CD14-positive monocyte (primary cell): ENCODE results near the gene ZNHIT2. TPM values are rescaled to one million over a fixed set of nuclear protein-coding genes. Genes with fewer than 3 reads are reported as not detected.

ENCODE experiments used
- DNase-seq, 3 donors: peaks; one replicate each; pipeline ENCODE4 v3.0.0-alpha.2; 2011 to 2022
- H2AFZ ChIP-seq: 2 replicates; pipeline ENCODE4 v1.6.0; 2012; ENCODE audit warnings: mild to moderate bottlenecking, low read depth, low read length, inconsistent platforms; ENCODE audit not compliant: insufficient read depth, poor library complexity, severe bottlenecking
- H3K27ac ChIP-seq, 2 donors: 1 replicate in 1 of 2; 2 replicates in 1 of 2; pipeline ENCODE4 v1.5.1; 2012 to 2013; ENCODE audit warnings: low read length in 2 of 2, control low read depth in 1 of 2, inconsistent platforms in 1 of 2, low read depth in 1 of 2, mild to moderate bottlenecking in 1 of 2
- H3K27me3 ChIP-seq, 2 donors: one replicate each; pipeline versions ENCODE4 v1.6.0 to v1.6.1; 2011 to 2013; ENCODE audit warnings: low read length in 2 of 2; ENCODE audit not compliant: control insufficient read depth in 2 of 2, insufficient read depth in 2 of 2
- H3K36me3 ChIP-seq, 2 donors: replicated peaks in 1 of 2; 1 replicate in 1 of 2; 2 replicates in 1 of 2; pipeline versions ENCODE4 v1.5.1 to v1.6.1; 2012 to 2013; ENCODE audit warnings: low read length in 2 of 2, control low read depth in 1 of 2, inconsistent platforms in 1 of 2, mild to moderate bottlenecking in 1 of 2; ENCODE audit not compliant: insufficient read depth in 2 of 2, control insufficient read depth in 1 of 2
- H3K4me1 ChIP-seq, 2 donors: 1 replicate in 1 of 2; 2 replicates in 1 of 2; pipeline versions ENCODE4 v1.5.1 to v1.6.1; 2012 to 2013; ENCODE audit warnings: low read length in 2 of 2, control low read depth in 1 of 2, inconsistent platforms in 1 of 2, mild to moderate bottlenecking in 1 of 2, moderate library complexity in 1 of 2; ENCODE audit not compliant: insufficient read depth in 2 of 2, control insufficient read depth in 1 of 2
- H3K4me2 ChIP-seq: replicated peaks from 2 replicates; pipeline ENCODE3; 2012; ENCODE audit warnings: low read length, moderate library complexity, mild to moderate bottlenecking; ENCODE audit not compliant: poor library complexity, severe bottlenecking; ENCODE audit errors: extremely low read depth
- H3K4me3 ChIP-seq, 3 experiments: fragments of 200-600 bp in 1 of 3; sonication (generic) in 1 of 3; replicated peaks in 1 of 3; 1 replicate in 2 of 3; 2 replicates in 1 of 3; pipeline ENCODE4 v1.5.1; 2011 to 2013; ENCODE audit warnings: low read length in 3 of 3, mild to moderate bottlenecking in 3 of 3, control low read depth in 2 of 3, low read depth in 2 of 3, inconsistent platforms in 1 of 3, moderate library complexity in 1 of 3
- H3K79me2 ChIP-seq: 2 replicates; pipeline ENCODE4 v1.6.0; 2012; ENCODE audit warnings: mild to moderate bottlenecking, control low read depth, inconsistent platforms, low read length, moderate library complexity; ENCODE audit not compliant: insufficient read depth
- H3K9ac ChIP-seq: 2 replicates; pipeline ENCODE4 v1.6.0; 2017; ENCODE audit warnings: low read length, mild to moderate bottlenecking; ENCODE audit not compliant: insufficient read depth, poor library complexity, severe bottlenecking
- H3K9me3 ChIP-seq, 2 donors: replicated peaks in 1 of 2; 1 replicate in 1 of 2; 2 replicates in 1 of 2; pipeline versions ENCODE4 v1.5.1 to v1.6.1; 2012 to 2013; ENCODE audit warnings: low read length in 2 of 2, control low read depth in 1 of 2; ENCODE audit not compliant: control insufficient read depth in 1 of 2, insufficient read depth in 1 of 2
- H4K20me1 ChIP-seq: 2 replicates; pipeline ENCODE4 v1.6.0; 2012; ENCODE audit warnings: mild to moderate bottlenecking, low read length, control low read depth, moderate library complexity; ENCODE audit not compliant: insufficient read depth
- H3K27ac Mint-ChIP-seq, 7 donors: one replicate each; pipeline ENCODE4 v1.8.0; 2020; ENCODE audit warnings: mild to moderate bottlenecking in 7 of 7, mixed read lengths in 7 of 7, moderate library complexity in 6 of 7, inconsistent platforms in 2 of 7
- H3K27me3 Mint-ChIP-seq, 3 donors: one replicate each; pipeline ENCODE4 v1.8.0; 2021 to 2022; ENCODE audit warnings: low read depth in 3 of 3, mild to moderate bottlenecking in 3 of 3, mixed read lengths in 3 of 3, moderate library complexity in 3 of 3, inconsistent platforms in 1 of 3
- H3K36me3 Mint-ChIP-seq, 2 donors: one replicate each; pipeline ENCODE4 v1.8.0; 2020; ENCODE audit warnings: mixed read lengths in 2 of 2, inconsistent platforms in 1 of 2, mild to moderate bottlenecking in 1 of 2
- H3K4me1 Mint-ChIP-seq: one replicate; pipeline ENCODE4 v1.8.0; 2020; ENCODE audit warnings: mild to moderate bottlenecking, mixed read lengths
- H3K4me3 Mint-ChIP-seq, 2 donors: one replicate each; pipeline ENCODE4 v1.8.0; 2020; ENCODE audit warnings: mild to moderate bottlenecking in 2 of 2, mixed read lengths in 2 of 2, moderate library complexity in 1 of 2
- H3K9me3 Mint-ChIP-seq, 7 donors: one replicate each; pipeline ENCODE4 v1.8.0; 2020 to 2022; ENCODE audit warnings: mixed read lengths in 7 of 7, mild to moderate bottlenecking in 6 of 7, moderate library complexity in 6 of 7, inconsistent platforms in 2 of 7
- CTCF ChIP-seq: fragments of 200-600 bp; IDR thresholded peaks from one replicate; pipeline ENCODE4 v1.8.0; 2022; ENCODE audit warnings: antibody characterized with exemption, mild to moderate bottlenecking
- WGBS: methylation state at CpG from one replicate; pipeline ENCODE4 v1.1.5; 2013; ENCODE audit warnings: missing lambda C conversion rate; ENCODE audit not compliant: insufficient coverage; 5-methylcytosine and 5-hydroxymethylcytosine counted together
- intact Hi-C, 2 donors: fragments of 100-400 bp; cut with micrococcal nuclease; formaldehyde crosslinking; loops; one replicate each; pipeline versions ENCODE4 v1.15.0 to v1.15.1; 2023
- polyA plus RNA-seq, 3 donors: library from polyadenylated mRNA; depleted of rRNA in 1 of 3; unstranded in 2 of 3; stranded (reverse) in 1 of 3; fragments of 300-500 nt in 2 of 3; fragments of >200 nt in 1 of 3; fragmentation: Illumina TruSeq in 2 of 3; gene quantifications; 1 replicate in 2 of 3; 2 replicates in 1 of 3; pipeline ENCODE4 v1.2.3, GENCODE V29; 2012 to 2021

Gene ZNHIT2
- polyA plus RNA-seq, 3 donors = 2.1 to 9.4 (median 5.8) TPM

DNA sequence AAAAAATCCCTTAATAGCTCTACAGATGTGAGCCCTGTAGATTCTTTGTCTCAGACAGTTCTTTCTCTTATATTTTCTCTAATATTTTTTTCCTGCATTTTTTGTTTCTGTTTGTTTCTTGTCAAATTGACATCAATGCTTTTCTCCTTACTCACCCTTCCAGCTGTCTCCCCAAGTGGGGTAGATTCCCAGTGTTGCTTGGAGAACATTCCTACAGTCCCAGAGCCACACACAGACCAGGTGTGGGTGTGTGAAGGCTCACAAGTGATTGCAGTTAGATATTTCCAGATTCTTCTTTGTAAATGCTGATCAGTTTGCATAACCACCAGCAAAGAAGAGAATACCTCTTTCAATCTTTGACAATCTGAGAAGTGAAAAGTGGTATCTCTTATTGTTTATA, 14.0 kb downstream of the ZNHIT2 start:
- Histone ChIP-seq H3K4me3 (no peak overlapping the region), H3K79me2 (peaks cover 26% of the 10 kb centered on the region), H3K27me3 (no peaks in the 10 kb centered on the region), H3K27ac (no peak overlapping the region), H3K9ac (no peak overlapping the region), H4K20me1 (no peaks in the 10 kb centered on the region), H3K4me1 (peaks cover 0 to 6% of the 10 kb centered on the region in 2 donors), H3K4me2 (no peak overlapping the region), H2AFZ (no peak overlapping the region), H3K9me3 (no peaks in the 10 kb centered on the region), H3K36me3 (peaks cover 16 to 73% of the 10 kb centered on the region in 2 donors)
- Mint-ChIP-seq H3K27me3 (no peaks in the 10 kb centered on the region), H3K36me3 (peaks cover 31 to 48% of the 10 kb centered on the region in 2 donors), H3K27ac (no peak overlapping the region), H3K4me1 (peaks cover 5% of the 10 kb centered on the region), H3K9me3 (no peaks in the 10 kb centered on the region), H3K4me3 (no peak overlapping the region)
- no peak for TF ChIP-seq CTCF
- intact Hi-C loops = no loop called here
- no peak for DNase-seq

GRCh38 chr11:65102142-65103095, 15.1 kb downstream of the ZNHIT2 start:
- Histone ChIP-seq H3K36me3 (peaks cover 14 to 69% of the 10 kb centered on the region in 2 donors), H3K79me2 (peaks cover 32% of the 10 kb centered on the region)
- H3K4me3 Mint-ChIP-seq = no peak overlapping the region

More at GRCh38 chr11:65102142-65103095, 15.1 kb downstream of the ZNHIT2 start:
- WGBS = 100% methylated on average over 5 of the region's 8 CpGs
- no peak overlapping the region for H3K9ac ChIP-seq
- H2AFZ ChIP-seq = no peak overlapping the region
- H3K4me3 ChIP-seq = no peak overlapping the region
- H4K20me1 ChIP-seq = no peaks in the 10 kb centered on the region
- no peaks in the 10 kb centered on the region for H3K27me3 Mint-ChIP-seq
- H3K9me3 ChIP-seq = no peaks in the 10 kb centered on the region
- no peak overlapping the region for H3K4me2 ChIP-seq
- no peaks in the 10 kb centered on the region for H3K27me3 ChIP-seq
- intact Hi-C loops = no loop called here
- DNase-seq = no peak
- no peak for TF ChIP-seq CTCF
- H3K4me1 Mint-ChIP-seq = peaks cover 5% of the 10 kb centered on the region
- no peak overlapping the region for H3K27ac ChIP-seq
- H3K4me1 ChIP-seq = peaks cover 0 to 7% of the 10 kb centered on the region in 2 donors
- H3K9me3 Mint-ChIP-seq = no peaks in the 10 kb centered on the region
- peaks cover 33 to 48% of the 10 kb centered on the region in 2 donors for H3K36me3 Mint-ChIP-seq
- H3K27ac Mint-ChIP-seq = no peak overlapping the region
